ENCODE measurements around the gene NGEF.

Gene NGEF

DNA sequence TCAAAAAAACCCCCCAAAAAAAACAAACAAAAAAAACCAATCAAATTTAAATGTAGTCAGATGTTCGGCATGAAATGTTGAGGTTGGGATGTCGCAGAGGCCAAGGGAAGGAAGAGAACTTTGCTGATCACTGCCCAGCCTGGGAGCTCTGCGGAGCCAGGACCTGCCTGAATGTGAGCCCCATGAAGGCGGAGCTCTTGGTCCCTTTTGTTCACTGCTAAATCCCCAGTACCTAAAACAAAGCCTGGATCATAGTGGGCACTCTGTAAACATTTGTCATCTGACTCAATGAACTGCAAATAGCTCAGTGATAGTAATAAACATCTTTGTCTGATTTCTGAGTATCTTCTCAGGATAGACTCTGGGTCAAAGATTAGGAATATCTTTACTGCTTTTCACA is 64.0 kb downstream of the NGEF start:
- TF ChIP-seq, protein P1, sequence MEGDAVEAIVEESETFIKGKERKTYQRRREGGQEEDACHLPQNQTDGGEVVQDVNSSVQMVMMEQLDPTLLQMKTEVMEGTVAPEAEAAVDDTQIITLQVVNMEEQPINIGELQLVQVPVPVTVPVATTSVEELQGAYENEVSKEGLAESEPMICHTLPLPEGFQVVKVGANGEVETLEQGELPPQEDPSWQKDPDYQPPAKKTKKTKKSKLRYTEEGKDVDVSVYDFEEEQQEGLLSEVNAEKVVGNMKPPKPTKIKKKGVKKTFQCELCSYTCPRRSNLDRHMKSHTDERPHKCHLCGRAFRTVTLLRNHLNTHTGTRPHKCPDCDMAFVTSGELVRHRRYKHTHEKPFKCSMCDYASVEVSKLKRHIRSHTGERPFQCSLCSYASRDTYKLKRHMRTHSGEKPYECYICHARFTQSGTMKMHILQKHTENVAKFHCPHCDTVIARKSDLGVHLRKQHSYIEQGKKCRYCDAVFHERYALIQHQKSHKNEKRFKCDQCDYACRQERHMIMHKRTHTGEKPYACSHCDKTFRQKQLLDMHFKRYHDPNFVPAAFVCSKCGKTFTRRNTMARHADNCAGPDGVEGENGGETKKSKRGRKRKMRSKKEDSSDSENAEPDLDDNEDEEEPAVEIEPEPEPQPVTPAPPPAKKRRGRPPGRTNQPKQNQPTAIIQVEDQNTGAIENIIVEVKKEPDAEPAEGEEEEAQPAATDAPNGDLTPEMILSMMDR (IDR thresholded peaks at IDR 0.05): no peak

GRCh38 chr2:232942831-232943230 is 70.2 kb downstream of the NGEF start:
- TF ChIP-seq, protein P1 (IDR thresholded peaks at IDR 0.05): no peak

DNA sequence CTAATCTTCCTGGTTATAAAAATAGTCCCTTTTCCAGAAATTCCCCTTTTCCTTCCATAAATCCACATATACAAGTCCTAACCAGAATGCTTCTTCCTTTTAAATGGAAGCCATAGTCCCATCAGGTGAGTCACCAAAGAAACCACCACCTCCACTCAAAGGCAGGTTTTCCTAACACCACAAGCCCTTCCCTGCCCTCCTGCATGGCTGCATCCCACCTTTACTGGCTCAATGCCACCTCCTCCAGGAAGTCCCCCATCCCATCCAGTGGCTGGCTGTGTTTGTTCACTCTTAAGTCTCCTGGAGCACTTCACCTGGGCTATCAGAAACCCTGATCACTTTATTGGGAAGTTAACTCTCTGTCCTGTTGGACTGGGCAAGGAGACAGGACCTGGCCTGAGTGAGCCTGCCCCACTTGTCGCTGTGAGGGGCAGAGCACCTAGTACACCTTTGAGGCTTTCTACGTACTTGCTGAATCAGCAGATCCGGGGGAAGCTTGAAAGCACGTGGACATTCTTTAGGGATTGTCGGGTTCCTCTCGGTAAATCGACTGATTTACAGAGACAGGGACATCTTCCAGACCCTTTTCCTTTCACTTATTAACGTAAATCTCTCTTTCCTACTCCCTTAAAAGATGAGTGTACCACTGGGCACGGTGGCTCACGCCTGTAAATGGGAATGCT is 71.0 kb downstream of the NGEF start:
- TF ChIP-seq, protein P1 (IDR thresholded peaks at IDR 0.05): no peak

GRCh38 chr2:232941400-232941799 is 71.7 kb downstream of the NGEF start:
- TF ChIP-seq, protein P1 (IDR thresholded peaks at IDR 0.05): no peak

DNA sequence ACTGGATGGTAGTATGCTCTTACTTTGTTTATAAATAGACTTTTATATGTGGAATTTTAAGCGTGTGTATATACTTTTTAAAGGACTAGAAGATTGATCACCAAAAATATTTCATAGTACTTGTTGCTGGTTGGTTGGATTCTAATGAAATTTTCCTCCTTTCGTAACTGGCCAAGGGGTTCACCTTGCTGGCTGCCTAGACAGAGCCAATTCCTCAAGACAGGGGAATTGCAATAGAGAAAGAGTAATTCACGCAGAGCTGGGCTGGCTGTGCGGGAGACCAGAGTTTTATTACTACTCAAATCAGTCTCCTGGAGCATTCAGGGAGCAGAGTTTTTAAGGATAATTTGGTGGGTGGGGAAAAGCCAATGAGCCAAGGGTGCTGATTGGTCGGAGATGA is 72.3 kb downstream of the NGEF start:
- TF ChIP-seq, protein P1 (IDR thresholded peaks at IDR 0.05): no peak

DNA sequence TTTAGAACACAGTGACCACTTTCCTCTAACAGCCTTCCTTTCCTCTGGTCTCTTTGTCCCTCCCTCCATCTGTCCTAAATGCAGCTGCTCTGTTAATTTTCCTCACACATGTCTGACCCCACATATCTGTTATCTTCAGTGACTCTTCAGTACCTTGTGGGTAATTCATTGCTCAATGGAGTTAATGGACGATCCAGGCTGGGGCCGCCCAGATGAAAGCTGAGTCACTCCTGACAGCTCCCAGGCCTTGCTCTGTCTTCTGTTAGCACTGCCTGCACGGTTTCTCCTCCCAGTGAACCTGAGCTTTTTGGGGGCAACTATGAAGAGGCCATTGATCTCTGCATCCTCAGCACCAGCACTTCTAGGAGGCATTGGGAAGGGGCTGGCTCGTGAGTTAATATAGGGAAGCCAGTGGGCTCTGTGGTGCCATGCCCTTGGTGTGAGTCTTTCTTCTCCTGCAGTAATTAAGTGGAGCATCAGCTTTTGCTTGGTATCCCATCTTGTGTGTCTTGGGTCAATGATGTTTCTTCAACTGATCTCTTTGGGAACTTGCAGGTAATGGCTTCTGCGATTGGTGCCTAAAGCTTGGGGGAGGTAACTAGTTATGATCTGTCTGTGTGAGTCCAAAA is 75.7 kb downstream of the NGEF start:
- TF ChIP-seq, protein P1 (IDR thresholded peaks at IDR 0.05): no peak

DNA sequence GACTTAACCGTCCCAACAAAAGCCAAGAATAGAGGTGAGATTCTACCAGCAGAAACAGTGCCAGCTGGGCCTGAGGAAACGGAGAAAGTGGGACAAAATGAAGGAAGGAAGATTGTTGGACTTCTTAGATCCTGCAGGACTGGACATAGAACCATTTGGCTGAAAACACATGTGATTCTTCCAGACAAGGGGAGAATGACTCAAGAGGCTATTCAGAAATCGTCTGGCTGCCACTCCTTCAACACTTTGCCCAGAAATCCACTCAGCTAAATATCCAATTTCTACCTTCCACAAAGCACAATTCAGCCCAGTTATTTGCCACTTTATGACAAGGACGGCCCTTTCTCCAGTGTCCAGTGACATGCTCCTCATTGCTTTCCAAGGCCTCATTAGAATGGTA is 81.4 kb downstream of the NGEF start:
- TF ChIP-seq, protein P1 (IDR thresholded peaks at IDR 0.05): no peak

All from LNCAP (cell line).